K562 treated with DMSO at 1 percent for 12 hours (cell line): ENCODE data around the gene PIN4. TPM values are rescaled to one million over a fixed set of nuclear protein-coding genes. Genes with fewer than 3 reads are reported as not detected.

Experiments
- total RNA-seq: library from RNA; unstranded; fragments of 300-600 nt; gene quantifications from 2 replicates; pipeline ENCODE4 v1.2.3, GENCODE V29; 2022; ENCODE audit not compliant: insufficient read depth

PIN4 gene
- total RNA-seq: 14.1 and 16.6 TPM in 2 replicates

DNA sequence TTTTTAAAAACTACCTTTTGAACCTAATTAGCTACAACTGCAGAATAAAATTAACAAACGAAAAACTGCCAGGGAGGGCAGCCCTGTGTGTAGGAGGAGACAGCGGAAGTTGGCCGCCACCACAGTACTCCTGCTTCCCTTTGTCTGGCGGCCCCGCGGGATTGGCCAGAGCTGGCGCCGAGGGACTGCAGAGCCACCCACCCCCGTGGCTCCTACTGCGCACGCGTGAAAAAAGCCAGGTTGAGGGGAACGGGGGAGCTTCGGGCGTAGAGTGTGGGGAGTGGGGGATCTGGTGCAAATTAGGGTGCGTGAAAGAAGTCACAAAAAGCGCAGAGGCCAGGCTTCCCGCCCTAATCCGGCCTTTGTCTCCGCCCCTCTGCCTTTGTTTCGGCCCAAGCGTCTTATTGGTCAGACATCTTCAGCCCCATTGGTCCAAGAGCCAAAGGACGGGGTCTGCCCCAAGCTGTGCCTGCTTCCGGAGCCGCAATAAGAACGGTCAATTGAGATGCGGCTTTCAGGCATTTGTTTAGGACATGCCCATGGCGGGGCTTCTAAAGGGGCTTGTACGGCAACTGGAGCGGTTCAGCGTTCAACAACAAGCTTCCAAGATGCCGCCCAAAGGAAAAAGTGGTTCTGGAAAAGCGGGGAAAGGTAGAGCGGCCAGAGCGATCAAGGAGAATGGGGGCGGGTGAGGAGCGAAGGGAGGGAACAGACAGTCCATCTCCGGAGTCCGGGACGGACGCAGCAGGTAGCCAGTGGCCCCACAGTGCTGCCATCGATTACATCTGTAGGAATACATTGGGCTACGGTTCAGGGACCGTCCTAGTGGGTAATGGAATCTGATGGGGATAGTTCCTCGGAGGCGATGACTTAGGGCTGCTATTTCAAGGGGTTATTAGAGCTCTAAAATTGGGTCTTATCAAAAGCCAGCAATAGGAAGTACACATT is at the start of gene PIN4:
Gene PIN4, plus strand, starts transcription at position 580 of the 948 bp plus-strand sequence. Its CDS starts 29 bp downstream, at position 609.

DNA sequence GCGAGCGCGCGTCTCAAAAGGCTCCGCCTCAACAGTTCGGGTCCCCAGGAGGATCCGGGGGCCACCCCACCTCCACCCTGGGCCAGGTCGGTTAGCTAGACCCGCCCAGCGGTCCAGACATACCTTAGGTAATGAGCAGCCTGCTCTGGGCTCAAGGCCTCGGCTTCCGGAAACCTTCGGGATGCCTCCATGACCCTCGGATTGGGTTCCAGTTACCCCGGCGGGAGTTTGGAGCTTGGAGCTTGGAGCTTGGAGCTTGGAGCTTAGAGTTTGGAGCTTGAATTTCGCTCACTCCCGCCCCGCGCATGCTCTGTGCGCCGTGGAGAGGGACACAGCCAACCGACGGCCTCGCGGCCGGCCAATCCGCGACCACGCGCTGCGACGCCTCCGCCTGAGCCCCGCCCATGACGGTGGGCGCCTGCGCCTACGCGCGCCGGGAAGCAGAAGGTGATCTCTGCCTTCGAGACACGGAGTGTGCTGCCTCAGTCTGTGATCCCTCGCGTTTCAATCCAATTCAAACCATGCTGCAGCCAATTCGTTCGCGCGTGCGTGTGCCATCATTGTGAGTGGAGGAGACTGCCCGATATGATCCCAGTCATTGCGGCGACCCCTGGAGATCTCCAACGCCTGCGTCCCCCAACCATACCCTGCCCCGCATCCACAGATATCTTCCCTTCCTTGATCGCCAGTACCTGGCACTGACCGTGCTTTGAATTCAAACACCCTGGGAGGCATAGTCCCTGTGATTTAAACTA is 57.3 kb downstream of the PIN4 start, which contains the start of gene ERCC6L:
Gene ERCC6L, minus strand, starts transcription at position 307 of the 755 bp plus-strand sequence. Its CDS starts 116 bp downstream, at position 191.

Other genes with a start within 250 kb of the PIN4 start
- 0.18 and 0.31 TPM in 2 replicates for gene RTL5, start 49.8 kb upstream of the PIN4 start, total RNA-seq
- 3.1 and 7.9 TPM in 2 replicates for gene ERCC6L, start 57.3 kb downstream of the PIN4 start, total RNA-seq
- 1,258 and 1,396 TPM in 2 replicates for gene RPS4X, start 95.5 kb downstream of the PIN4 start, total RNA-seq
- gene CITED1, start 124.2 kb downstream of the PIN4 start, total RNA-seq: 2.1 and 3.7 TPM in 2 replicates